Osteoblast (primary cell): ENCODE measurements around the gene SUDS3. TPM values are rescaled to one million over a fixed set of nuclear protein-coding genes. Genes with fewer than 3 reads are reported as not detected.

Experiments used
- DNase-seq: peaks from one replicate; pipeline ENCODE4 v3.0.0; 2011; ENCODE audit warnings: low spot score, mixed read lengths; ENCODE audit not compliant: insufficient read length; ENCODE audit errors: missing footprints
- H2AFZ ChIP-seq: 2 replicates; pipeline ENCODE4 v1.6.0; 2011; ENCODE audit warnings: mild to moderate bottlenecking, low read length
- H3K27ac ChIP-seq: 2 replicates; pipeline ENCODE4 v1.5.1; 2011; ENCODE audit warnings: mild to moderate bottlenecking, low read depth, low read length, moderate library complexity
- H3K27me3 ChIP-seq: 2 replicates; pipeline ENCODE4 v1.6.0; 2012; ENCODE audit warnings: mild to moderate bottlenecking, control low read depth, inconsistent platforms, low read length, moderate library complexity; ENCODE audit not compliant: insufficient read depth
- H3K36me3 ChIP-seq: 2 replicates; pipeline ENCODE4 v1.5.1; 2011; ENCODE audit warnings: mild to moderate bottlenecking, low read length, control low read depth, moderate library complexity; ENCODE audit not compliant: insufficient read depth
- H3K4me1 ChIP-seq: 2 replicates; pipeline ENCODE4 v1.5.1; 2011; ENCODE audit warnings: mild to moderate bottlenecking, low read length, control low read depth, moderate library complexity; ENCODE audit not compliant: insufficient read depth
- H3K4me2 ChIP-seq: 2 replicates; pipeline ENCODE4 v1.6.0; 2011; ENCODE audit warnings: mild to moderate bottlenecking, low read length; ENCODE audit not compliant: insufficient read depth
- H3K4me3 ChIP-seq: fragments of 200-600 bp; sonication (generic); 3 replicates; pipeline ENCODE4 v1.5.1; 2012; ENCODE audit warnings: mild to moderate bottlenecking, low read length, inconsistent platforms; ENCODE audit not compliant: insufficient read depth
- H3K79me2 ChIP-seq: 2 replicates; pipeline ENCODE4 v1.6.0; 2012; ENCODE audit warnings: mild to moderate bottlenecking, low read length, control low read depth, inconsistent platforms; ENCODE audit not compliant: insufficient read depth
- H3K9me3 ChIP-seq: 2 replicates; pipeline ENCODE4 v1.5.1; 2011; ENCODE audit warnings: low read depth, low read length, control low read depth
- H4K20me1 ChIP-seq: 2 replicates; pipeline ENCODE4 v1.6.0; 2012; ENCODE audit warnings: mild to moderate bottlenecking, low read length, control low read depth; ENCODE audit not compliant: insufficient read depth
- CTCF ChIP-seq: IDR thresholded peaks from 2 replicates; pipeline ENCODE4 v1.5.1; 2011; ENCODE audit warnings: mild to moderate bottlenecking, low read depth, low read length, moderate library complexity; ENCODE audit errors: extremely low read depth
- total RNA-seq: library from RNA; depleted of rRNA; stranded (reverse); fragments of >200 nt; gene quantifications from 2 replicates; pipeline ENCODE4 v1.2.3, GENCODE V29; 2012

SUDS3 gene
- total RNA-seq, 1 donor: 29.7 TPM

GRCh38 chr12:118465706-118466105 lies 89.4 kb downstream of the SUDS3 start:
- no peak for TF ChIP-seq CTCF
- no peaks in the 10 kb centered on the region for H3K9me3 ChIP-seq

More at GRCh38 chr12:118465706-118466105, 89.4 kb downstream of the SUDS3 start:
- Histone ChIP-seq H3K4me3 (no peak overlapping the region), H3K27ac (no peak overlapping the region), H4K20me1 (no peaks in the 10 kb centered on the region), H3K27me3 (no peaks in the 10 kb centered on the region), H3K4me1 (no peaks in the 10 kb centered on the region), H3K79me2 (no peaks in the 10 kb centered on the region), H3K4me2 (no peak overlapping the region), H3K36me3 (no peaks in the 10 kb centered on the region), H2AFZ (no peak overlapping the region)
- DNase-seq: no peak

Other genes starting within 250 kb of the SUDS3 start
- gene PEBP1, start 240.4 kb upstream of the SUDS3 start, total RNA-seq: 180 and 185 TPM in 2 replicates
- 27.9 and 34.8 TPM in 2 replicates for gene TAOK3, start 3.6 kb upstream of the SUDS3 start, total RNA-seq